Right lobe of liver (tissue), 4 donors: ENCODE results near the gene MKLN1.

Source experiments
- POLR2A ChIP-seq: fragments of 450-650 bp; IDR thresholded peaks from one replicate; pipeline ENCODE4 v1.6.1; 2017; ENCODE audit warnings: antibody characterized with exemption, mild to moderate bottlenecking
- TF ChIP-seq, protein P1 (sequence below), 4 donors: fragments of 200-600 bp in 3 of 4; fragments of 450-650 bp in 1 of 4; IDR thresholded peaks; one replicate each; pipeline versions ENCODE4 v1.5.1 to v1.8.0; 2016 to 2022; ENCODE audit warnings: antibody characterized with exemption in 4 of 4, mild to moderate bottlenecking in 2 of 4
- donor health status: DM: no; HTN: no; CAD: no.
- donor health status: DM: no; HTN: no; CAD: no.
- donor health status: DM: no; HTN: yes; CAD: no.

DNA sequence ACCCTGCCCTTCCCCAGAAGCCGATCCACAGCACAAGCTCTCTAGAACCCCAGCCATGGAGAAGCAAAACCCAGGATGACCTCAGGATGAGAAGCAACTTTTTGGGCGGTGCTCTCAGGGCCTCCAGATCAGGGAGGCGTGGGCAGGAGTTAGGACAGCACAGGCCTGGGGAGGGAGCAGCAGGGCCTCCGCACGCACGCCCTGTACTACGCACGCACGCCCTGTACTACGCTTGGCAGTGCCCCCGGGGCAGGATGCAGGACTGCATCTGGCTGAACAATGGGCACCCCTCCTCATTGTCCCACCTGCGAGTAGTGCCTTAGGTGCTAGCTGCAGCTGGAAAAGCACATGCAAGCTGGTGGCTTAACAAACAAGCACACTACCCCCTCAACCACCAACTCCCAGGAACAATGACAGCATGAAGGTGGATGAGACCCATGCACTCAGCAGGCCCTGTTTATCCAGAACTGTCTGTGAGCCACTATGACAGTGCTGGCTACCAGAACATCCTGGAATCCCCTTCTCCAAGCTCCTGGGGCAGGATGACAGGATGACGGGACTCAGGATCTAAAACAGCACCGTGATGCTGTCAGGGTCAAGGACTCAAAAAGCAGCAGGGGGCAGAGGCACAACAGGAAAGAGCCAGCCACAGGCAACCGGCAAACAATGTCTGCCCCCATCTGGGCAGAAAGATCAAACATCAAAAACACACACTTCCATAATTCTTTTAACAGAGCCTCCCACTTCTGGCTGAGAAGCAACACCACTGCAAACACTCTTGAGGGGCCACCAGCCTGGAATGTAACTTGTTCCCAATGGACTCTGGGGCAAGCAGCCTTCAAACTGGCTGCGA lies 217.0 kb downstream of the MKLN1 start:
- TF ChIP-seq, protein P1, sequence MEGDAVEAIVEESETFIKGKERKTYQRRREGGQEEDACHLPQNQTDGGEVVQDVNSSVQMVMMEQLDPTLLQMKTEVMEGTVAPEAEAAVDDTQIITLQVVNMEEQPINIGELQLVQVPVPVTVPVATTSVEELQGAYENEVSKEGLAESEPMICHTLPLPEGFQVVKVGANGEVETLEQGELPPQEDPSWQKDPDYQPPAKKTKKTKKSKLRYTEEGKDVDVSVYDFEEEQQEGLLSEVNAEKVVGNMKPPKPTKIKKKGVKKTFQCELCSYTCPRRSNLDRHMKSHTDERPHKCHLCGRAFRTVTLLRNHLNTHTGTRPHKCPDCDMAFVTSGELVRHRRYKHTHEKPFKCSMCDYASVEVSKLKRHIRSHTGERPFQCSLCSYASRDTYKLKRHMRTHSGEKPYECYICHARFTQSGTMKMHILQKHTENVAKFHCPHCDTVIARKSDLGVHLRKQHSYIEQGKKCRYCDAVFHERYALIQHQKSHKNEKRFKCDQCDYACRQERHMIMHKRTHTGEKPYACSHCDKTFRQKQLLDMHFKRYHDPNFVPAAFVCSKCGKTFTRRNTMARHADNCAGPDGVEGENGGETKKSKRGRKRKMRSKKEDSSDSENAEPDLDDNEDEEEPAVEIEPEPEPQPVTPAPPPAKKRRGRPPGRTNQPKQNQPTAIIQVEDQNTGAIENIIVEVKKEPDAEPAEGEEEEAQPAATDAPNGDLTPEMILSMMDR (IDR thresholded peaks at IDR 0.05) = no peak
- no peak for TF ChIP-seq POLR2A
